KMS-11 (cell line): ENCODE measurements around the gene CDKN1C.

Source experiments
- H2AFZ ChIP-seq: fragments of 200-600 bp; sonication (generic); 2 replicates; pipeline ENCODE4 v1.6.1; 2016; ENCODE audit warnings: antibody characterized with exemption, mixed run types, low read depth
- H3K27ac ChIP-seq: fragments of 200-600 bp; sonication (generic); 2 replicates; pipeline ENCODE4 v1.6.1; 2016; ENCODE audit warnings: mild to moderate bottlenecking, mixed run types
- H3K27me3 ChIP-seq: fragments of 200-600 bp; sonication (generic); 2 replicates; pipeline ENCODE4 v1.6.1; 2017; ENCODE audit warnings: mild to moderate bottlenecking, low read depth, mixed run types, moderate library complexity; ENCODE audit not compliant: insufficient read depth
- H3K36me3 ChIP-seq: fragments of 200-600 bp; sonication (generic); 2 replicates; pipeline ENCODE4 v1.6.1; 2017; ENCODE audit warnings: mild to moderate bottlenecking, mixed run types; ENCODE audit not compliant: insufficient read depth
- H3K4me1 ChIP-seq: fragments of 200-600 bp; sonication (generic); 2 replicates; pipeline ENCODE4 v1.6.1; 2016; ENCODE audit warnings: mild to moderate bottlenecking, low read depth, mixed run types; ENCODE audit not compliant: poor library complexity, severe bottlenecking
- H3K4me2 ChIP-seq: fragments of 200-600 bp; sonication (generic); 2 replicates; pipeline ENCODE4 v1.7.0; 2016; ENCODE audit warnings: mild to moderate bottlenecking, mixed run types
- H3K4me3 ChIP-seq: fragments of 200-600 bp; sonication (generic); IDR thresholded peaks from 2 replicates; pipeline ENCODE4 v1.6.1; 2017; ENCODE audit warnings: low read depth, low read length, mixed read lengths; ENCODE audit not compliant: insufficient read depth
- H3K79me2 ChIP-seq: fragments of 200-600 bp; sonication (generic); 2 replicates; pipeline ENCODE4 v1.6.1; 2016; ENCODE audit warnings: low read depth, mixed run types; ENCODE audit not compliant: insufficient read depth
- H3K9ac ChIP-seq: fragments of 200-600 bp; sonication (generic); 2 replicates; pipeline ENCODE4 v1.6.1; 2016; ENCODE audit warnings: mild to moderate bottlenecking, mixed run types
- H4K20me1 ChIP-seq: fragments of 200-600 bp; sonication (generic); 2 replicates; pipeline ENCODE4 v1.6.1; 2016; ENCODE audit warnings: mild to moderate bottlenecking, mixed run types; ENCODE audit not compliant: insufficient read depth
- TF ChIP-seq, protein P1 (sequence below): fragments of 200-600 bp; sonication (generic); conservative IDR thresholded peaks from 2 replicates; pipeline ENCODE4 v1.6.1; 2017; ENCODE audit warnings: low read depth, mild to moderate bottlenecking, antibody characterized with exemption, low read length, moderate library complexity, mixed read lengths

The CDKN1C gene

DNA sequence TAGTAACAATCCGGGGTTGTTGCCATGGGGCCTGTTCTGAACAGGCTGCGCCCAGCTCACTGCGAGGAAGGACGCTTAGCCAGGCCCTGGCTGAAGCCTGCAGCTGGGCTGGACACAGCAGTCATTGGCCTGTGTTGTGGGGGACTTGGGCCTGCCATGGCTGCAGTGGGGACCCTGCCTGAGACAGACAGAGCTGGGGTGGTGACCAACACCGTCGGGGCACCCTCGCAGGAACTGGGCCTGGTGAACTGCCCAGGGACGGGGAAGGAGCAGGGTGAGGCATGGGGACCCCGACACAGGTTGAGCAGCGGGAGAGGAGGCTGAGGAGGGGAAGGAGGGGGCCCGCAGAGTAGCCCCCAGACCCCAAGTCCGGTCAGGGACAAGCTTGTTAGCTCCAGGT is 34.8 kb upstream of the CDKN1C start:
- Histone ChIP-seq H3K4me3 (no peak overlapping the region), H4K20me1 (no peaks in the 10 kb centered on the region), H3K27me3 (peaks cover 6% of the 10 kb centered on the region; the same call in 1 of the 2 replicates), H3K36me3 (no peaks in the 10 kb centered on the region), H3K4me1 (no peaks in the 10 kb centered on the region), H3K79me2 (no peaks in the 10 kb centered on the region), H3K4me2 (no peak overlapping the region), H2AFZ (no peak overlapping the region), H3K27ac (no peak overlapping the region), H3K9ac (no peak overlapping the region)
- TF ChIP-seq, protein P1, sequence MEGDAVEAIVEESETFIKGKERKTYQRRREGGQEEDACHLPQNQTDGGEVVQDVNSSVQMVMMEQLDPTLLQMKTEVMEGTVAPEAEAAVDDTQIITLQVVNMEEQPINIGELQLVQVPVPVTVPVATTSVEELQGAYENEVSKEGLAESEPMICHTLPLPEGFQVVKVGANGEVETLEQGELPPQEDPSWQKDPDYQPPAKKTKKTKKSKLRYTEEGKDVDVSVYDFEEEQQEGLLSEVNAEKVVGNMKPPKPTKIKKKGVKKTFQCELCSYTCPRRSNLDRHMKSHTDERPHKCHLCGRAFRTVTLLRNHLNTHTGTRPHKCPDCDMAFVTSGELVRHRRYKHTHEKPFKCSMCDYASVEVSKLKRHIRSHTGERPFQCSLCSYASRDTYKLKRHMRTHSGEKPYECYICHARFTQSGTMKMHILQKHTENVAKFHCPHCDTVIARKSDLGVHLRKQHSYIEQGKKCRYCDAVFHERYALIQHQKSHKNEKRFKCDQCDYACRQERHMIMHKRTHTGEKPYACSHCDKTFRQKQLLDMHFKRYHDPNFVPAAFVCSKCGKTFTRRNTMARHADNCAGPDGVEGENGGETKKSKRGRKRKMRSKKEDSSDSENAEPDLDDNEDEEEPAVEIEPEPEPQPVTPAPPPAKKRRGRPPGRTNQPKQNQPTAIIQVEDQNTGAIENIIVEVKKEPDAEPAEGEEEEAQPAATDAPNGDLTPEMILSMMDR = no peak

DNA sequence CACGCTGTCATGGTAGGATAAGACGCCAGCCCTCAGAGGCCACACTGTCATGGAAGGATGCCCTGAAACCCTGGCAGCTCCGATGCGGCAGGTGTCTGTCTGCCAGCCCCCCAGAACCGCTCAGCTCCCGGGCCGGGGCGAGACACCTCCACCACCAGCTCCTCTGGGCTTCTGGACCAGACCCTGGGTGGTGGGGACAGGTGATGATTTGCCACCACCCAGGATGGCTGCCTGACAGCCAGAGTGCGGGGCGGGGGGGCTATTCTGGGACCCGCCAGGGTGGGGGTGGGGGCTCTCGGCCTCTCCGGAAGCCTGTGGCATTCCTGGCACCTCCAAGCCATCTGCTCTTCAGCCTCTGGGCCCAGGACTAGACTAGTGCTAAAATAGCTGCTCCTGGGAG is 34.3 kb upstream of the CDKN1C start:
- Histone ChIP-seq H3K79me2 (no peaks in the 10 kb centered on the region), H3K4me1 (no peaks in the 10 kb centered on the region), H3K27me3 (peaks cover 6% of the 10 kb centered on the region; the same call in 1 of the 2 replicates), H3K27ac (no peak overlapping the region), H3K4me2 (no peak overlapping the region), H3K4me3 (no peak overlapping the region), H3K9ac (no peak overlapping the region), H3K36me3 (no peaks in the 10 kb centered on the region), H4K20me1 (no peaks in the 10 kb centered on the region), H2AFZ (no peak overlapping the region)
- TF ChIP-seq, protein P1 = no peak

DNA sequence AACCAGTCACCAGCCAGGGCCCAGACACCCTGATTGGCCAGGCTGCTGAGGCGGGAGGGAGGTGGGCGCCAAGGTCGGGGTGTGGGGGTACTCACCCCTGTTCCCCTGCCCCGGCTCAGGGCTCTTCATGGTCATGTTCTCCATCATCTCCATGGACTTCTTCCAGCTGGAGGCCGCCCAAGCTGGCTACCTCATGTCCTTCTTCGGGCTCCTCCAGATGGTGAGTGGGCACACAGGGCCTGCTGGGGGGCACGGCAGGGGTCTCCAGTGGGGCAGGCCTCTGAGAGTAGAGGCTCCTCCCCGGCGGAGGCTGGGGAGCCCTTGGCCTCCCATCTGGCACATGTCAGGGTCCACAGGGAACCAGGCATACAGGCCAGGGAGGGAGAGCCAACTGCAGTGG is 33.6 kb upstream of the CDKN1C start:
- Histone ChIP-seq H3K36me3 (no peaks in the 10 kb centered on the region), H3K27ac (no peak overlapping the region), H3K4me3 (no peak overlapping the region), H3K4me2 (no peak overlapping the region), H2AFZ (no peak overlapping the region), H4K20me1 (no peaks in the 10 kb centered on the region), H3K27me3 (peaks cover 6% of the 10 kb centered on the region; the same call in 1 of the 2 replicates), H3K4me1 (no peaks in the 10 kb centered on the region), H3K79me2 (no peaks in the 10 kb centered on the region), H3K9ac (no peak overlapping the region)
- TF ChIP-seq, protein P1 = no peak

DNA sequence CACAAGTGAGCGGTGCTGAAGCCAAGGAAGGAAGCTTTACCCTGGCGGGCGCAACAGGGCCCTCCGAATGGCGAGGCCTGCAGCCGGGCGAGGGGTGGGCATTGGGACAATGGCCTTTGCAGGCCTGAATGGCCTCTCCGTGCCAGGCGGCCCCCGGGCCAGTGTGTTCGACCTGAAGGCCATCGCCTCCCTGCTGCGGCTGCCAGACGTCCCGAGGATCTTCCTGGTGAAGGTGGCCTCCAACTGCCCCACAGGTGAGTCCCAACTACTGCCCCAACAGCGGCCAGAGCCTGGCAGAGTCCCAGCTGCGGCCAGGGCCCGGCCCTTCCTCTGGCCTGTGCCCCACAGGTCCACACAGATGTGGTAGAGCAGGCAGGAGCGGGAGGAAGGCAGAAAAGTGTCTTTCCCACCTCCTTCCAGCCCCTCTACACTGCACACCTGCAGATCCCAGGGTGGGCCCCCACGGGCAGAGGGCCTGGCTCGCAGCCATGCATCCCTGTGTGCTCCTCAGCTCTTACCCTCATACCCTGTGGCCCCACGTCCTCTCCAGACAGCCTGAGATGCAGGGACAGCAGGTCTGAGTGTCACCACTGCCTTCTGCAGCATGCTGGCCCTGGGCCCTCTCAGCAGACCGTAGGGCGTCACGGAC is 32.4 kb upstream of the CDKN1C start:
- Histone ChIP-seq H2AFZ (no peak overlapping the region), H3K4me3 (no peak overlapping the region), H3K27ac (no peak overlapping the region), H3K27me3 (peaks cover 6% of the 10 kb centered on the region; the same call in 1 of the 2 replicates), H3K79me2 (no peaks in the 10 kb centered on the region), H3K4me2 (no peak overlapping the region), H4K20me1 (no peaks in the 10 kb centered on the region), H3K36me3 (no peaks in the 10 kb centered on the region), H3K9ac (no peak overlapping the region), H3K4me1 (no peaks in the 10 kb centered on the region)
- TF ChIP-seq, protein P1 = no peak
